Stimulated activated CD4-positive, alpha-beta T cell treated with anti-CD3 and anti-CD28 coated beads, Interleukin-2, amount 100 ng/mL, for 48 hours (primary cell): ENCODE data around the gene ARF5.

Source experiments
- DNase-seq, 2 donors: peaks; one replicate each; pipeline ENCODE4 v3.0.0-alpha.2; 2020

ARF5 gene

GRCh38 chr7:127588697-127589482 lies 679 bp downstream of the ARF5 start:
- DNase-seq = peak in 1 of 2 donors; percentile 4

GRCh38 chr7:127589896-127590295 lies 1.7 kb downstream of the ARF5 start:
- no peak for DNase-seq

GRCh38 chr7:127591189-127591588 lies 3.0 kb downstream of the ARF5 start:
- DNase-seq = no peak

- DNase-seq = no peak
These were observed 3.4 kb downstream of the ARF5 start for GRCh38 chr7:127591591-127591990.

- no peak for DNase-seq
These were observed 4.3 kb downstream of the ARF5 start for GRCh38 chr7:127592550-127592949.

GRCh38 chr7:127594490-127594889 lies 6.3 kb downstream of the ARF5 start:
- DNase-seq = no peak

GRCh38 chr7:127595737-127596136 lies 7.5 kb downstream of the ARF5 start:
- no peak for DNase-seq

- DNase-seq = no peak
These were observed 10.1 kb downstream of the ARF5 start for GRCh38 chr7:127598318-127598717.

- DNase-seq = no peak
These were observed 12.7 kb downstream of the ARF5 start for GRCh38 chr7:127600885-127601284.

- no peak for DNase-seq
These were observed 20.2 kb downstream of the ARF5 start for GRCh38 chr7:127608446-127608845.

GRCh38 chr7:127609297-127609696 lies 21.1 kb downstream of the ARF5 start:
- DNase-seq = no peak

- DNase-seq = no peak
These were observed 24.1 kb downstream of the ARF5 start for GRCh38 chr7:127612263-127612662.

GRCh38 chr7:127616724-127617123 lies 28.5 kb downstream of the ARF5 start:
- no peak for DNase-seq

GRCh38 chr7:127618042-127618441 lies 29.8 kb downstream of the ARF5 start, which contains the start of gene PAX4:
Gene PAX4, minus strand, starts transcription at chr7:127618142. Its CDS starts 2,214 bp downstream, at chr7:127615928.
- no peak for DNase-seq

- DNase-seq = no peak
These were observed 30.6 kb downstream of the ARF5 start for GRCh38 chr7:127618775-127619174.

GRCh38 chr7:127619681-127620405 lies 31.6 kb downstream of the ARF5 start:
- no peak for DNase-seq

GRCh38 chr7:127620406-127621233 lies 32.4 kb downstream of the ARF5 start:
- DNase-seq = no peak

- no peak for DNase-seq
These were observed 37.1 kb downstream of the ARF5 start for GRCh38 chr7:127625331-127625730.

GRCh38 chr7:127628445-127628844 lies 40.2 kb downstream of the ARF5 start:
- DNase-seq = no peak

- DNase-seq = peak in 1 of 2 donors; percentile 38
These were observed 41.1 kb downstream of the ARF5 start for GRCh38 chr7:127629268-127629854.

GRCh38 chr7:127632276-127632910 lies 44.2 kb downstream of the ARF5 start:
- no peak for DNase-seq

GRCh38 chr7:127635659-127636285 lies 47.6 kb downstream of the ARF5 start:
- no peak for DNase-seq
